Globus pallidus (tissue), 1 donor: Measurements from ENCODE around the gene TENM4.

Experiments used
- DNase-seq: peaks from one replicate; pipeline ENCODE4 v3.0.0-alpha.2; 2015; ENCODE audit warnings: low spot score

Gene TENM4

DNA sequence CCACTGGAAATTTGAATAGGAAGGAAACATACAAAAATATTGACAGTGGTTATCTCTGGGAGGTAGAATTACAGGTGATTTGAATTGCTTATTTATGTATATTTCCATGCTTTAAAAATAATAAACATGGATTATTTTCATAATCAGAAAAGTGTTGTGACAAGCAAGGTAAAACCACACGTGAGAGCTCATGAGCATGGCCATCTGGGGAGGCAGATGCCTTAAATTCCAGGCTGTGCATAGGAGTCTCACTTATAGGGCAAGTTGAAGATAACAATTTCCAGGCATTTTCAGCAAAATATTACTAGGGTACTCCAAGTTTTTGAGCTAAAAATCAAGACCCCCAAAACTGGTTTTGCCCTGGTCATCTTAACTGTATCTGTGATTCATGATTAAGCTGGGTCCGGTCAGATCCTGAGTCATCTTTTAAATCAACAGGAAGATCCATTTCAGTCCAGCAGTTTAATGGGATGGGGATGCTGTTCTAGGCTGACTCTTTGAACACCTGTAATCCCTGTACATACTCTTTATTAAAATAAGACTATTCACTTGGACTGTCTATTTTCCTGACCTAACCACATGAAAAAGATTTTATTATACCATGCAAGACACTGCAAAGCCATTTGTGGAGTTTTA is 750.4 kb downstream of the TENM4 start:
- DNase-seq: no peak

- DNase-seq: no peak
Measured at GRCh38 chr11:78689585-78690153, 751.2 kb downstream of the TENM4 start.

DNA sequence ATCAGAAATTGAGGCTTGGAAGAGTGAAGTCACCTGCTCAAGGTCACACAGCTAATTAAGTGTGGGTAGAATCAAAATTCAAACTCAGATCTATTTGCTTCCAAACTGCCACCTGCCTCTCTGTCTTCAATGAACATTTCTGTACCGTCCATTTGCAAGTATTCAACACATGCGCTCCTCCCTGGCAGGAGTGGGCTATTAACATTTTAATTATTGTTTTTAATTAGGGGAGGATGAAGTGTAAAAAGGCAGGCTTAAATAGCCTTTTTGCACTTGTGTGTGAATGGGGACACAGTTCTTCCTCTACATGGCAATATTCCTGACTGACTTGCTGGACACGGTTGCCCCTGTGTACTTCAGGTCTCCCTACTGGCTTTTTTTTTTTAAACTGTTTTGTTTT is 751.7 kb downstream of the TENM4 start:
- DNase-seq: no peak

DNA sequence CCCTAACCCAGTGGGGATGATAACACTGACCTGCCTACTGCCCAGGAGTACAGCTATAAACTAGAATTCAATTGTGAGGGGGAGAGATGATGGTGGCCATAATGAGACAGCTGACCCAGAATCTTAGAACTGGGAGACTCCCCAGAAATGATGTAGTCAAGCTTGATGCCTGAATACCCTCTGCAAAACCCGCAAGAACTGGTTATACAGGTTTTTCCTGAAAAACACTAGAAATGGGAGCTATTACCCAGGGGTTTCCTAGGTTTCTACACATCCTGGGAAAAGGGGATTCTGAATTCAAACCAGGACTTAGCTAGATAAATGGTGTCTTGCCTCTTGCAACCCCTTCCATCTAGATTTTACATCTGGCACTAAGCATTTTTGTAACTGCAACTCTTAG is 752.4 kb downstream of the TENM4 start:
- DNase-seq: no peak

- DNase-seq: no peak
Measured at GRCh38 chr11:78685156-78685555, 755.7 kb downstream of the TENM4 start.

- no peak for DNase-seq
Measured at GRCh38 chr11:78684377-78684776, 756.5 kb downstream of the TENM4 start.

GRCh38 chr11:78683774-78684173 is 757.1 kb downstream of the TENM4 start:
- no peak for DNase-seq

GRCh38 chr11:78676026-78676557 is 764.7 kb downstream of the TENM4 start:
- DNase-seq: no peak

GRCh38 chr11:78672850-78673620 is 767.8 kb downstream of the TENM4 start:
- DNase-seq: no peak

DNA sequence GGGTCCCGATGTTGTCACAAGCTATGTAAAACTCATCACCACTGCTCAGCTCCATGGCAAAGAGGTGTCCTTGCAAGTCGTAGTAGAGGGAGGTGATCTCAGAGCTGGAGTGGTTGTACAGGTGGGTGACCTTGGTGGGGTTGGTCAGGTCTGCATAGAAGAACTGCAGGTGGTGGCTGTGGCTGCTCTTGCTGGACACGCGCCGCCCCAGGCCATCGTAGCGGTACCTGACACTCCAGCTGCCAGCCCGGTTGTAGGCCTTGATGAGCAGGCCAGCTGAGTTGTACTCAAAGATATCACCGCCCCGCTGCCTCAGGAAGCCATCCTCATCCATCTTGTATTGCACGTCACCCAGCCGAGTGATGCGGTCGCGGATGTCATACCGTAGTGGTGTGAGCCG is 771.6 kb downstream of the TENM4 start:
- DNase-seq: no peak

DNA sequence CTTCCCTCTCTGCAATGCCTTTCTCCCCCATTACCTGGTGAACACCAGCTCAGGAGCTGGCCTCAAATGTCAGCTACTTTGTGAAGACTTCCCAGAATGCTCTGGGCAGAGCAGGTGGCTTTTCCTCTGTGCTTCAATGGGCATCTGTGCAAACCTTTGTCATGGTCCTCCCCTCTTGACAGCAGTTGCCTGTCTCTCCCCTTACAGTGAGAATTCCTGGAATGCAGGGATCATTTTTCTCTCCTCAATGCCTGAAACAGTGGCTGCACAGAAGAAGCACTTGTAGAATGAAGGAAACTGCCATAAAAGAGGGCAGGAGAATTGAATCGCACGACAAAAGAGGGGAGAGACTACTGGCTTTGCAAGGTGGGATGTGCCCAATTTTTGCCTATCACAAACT is 773.4 kb downstream of the TENM4 start:
- DNase-seq: no peak

DNA sequence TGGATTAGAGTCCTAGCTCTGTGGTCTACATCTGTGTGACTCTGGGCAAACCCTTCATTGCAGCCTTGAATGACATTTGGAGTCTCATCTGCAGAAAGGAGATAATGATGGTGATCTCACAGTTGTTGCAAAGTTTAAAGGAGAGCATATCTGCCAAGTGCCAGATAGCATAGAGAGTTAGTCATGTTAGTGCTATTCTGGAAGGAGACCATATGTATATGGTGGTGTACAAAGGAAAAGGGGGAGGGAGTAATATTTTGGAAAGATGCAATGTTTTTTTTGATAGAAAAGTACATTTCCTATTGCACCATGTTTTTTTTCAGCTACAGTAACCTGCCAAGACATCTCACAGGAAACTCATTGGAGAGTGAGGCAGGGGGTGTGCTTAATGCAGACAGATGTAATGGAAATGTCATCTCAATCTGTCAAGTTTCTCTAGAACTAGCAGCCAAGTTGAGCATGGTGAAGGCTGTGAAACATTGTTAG is 774.1 kb downstream of the TENM4 start:
- no peak for DNase-seq

- no peak for DNase-seq
Measured at GRCh38 chr11:78664636-78665035, 776.2 kb downstream of the TENM4 start.

DNA sequence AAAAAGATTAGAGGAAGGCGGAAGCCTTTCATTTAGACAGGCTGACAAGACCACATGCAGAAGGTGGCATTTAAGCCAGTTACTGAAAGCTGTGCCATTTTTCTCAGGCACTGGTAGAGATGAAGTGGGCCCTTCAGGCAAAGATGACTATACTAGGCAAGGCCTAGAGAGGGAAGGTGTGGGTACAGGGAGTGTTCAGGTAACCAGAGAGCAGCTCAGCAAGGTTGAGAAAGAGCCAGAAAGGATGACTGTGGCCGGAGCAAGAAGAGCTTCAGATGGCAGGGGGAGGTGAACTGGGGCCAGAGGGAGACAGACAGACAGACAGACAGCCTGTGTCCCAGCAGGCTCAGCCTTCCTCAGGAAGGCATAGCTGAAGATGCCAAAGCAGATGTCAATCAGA is 778.0 kb downstream of the TENM4 start:
- DNase-seq: no peak

DNA sequence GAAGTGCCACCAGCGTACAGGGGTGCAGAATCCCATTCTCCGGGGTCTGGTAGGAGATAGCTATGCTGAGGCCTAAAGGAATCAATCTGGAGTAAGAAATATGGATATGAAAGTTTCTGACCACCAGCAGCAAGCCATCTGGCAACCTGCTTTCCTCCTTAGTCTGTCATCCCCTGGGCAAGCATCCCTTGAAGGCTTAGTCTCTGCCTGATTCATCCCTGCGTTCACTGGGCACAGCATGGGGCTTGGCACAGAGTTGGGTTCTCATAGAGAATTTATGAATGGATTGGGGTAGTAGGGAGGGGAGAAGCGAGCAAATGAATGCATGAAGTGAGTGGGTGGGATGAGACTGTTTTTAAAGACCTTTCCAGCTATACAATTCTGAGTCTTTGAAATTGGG is 780.4 kb downstream of the TENM4 start:
- DNase-seq: no peak

DNA sequence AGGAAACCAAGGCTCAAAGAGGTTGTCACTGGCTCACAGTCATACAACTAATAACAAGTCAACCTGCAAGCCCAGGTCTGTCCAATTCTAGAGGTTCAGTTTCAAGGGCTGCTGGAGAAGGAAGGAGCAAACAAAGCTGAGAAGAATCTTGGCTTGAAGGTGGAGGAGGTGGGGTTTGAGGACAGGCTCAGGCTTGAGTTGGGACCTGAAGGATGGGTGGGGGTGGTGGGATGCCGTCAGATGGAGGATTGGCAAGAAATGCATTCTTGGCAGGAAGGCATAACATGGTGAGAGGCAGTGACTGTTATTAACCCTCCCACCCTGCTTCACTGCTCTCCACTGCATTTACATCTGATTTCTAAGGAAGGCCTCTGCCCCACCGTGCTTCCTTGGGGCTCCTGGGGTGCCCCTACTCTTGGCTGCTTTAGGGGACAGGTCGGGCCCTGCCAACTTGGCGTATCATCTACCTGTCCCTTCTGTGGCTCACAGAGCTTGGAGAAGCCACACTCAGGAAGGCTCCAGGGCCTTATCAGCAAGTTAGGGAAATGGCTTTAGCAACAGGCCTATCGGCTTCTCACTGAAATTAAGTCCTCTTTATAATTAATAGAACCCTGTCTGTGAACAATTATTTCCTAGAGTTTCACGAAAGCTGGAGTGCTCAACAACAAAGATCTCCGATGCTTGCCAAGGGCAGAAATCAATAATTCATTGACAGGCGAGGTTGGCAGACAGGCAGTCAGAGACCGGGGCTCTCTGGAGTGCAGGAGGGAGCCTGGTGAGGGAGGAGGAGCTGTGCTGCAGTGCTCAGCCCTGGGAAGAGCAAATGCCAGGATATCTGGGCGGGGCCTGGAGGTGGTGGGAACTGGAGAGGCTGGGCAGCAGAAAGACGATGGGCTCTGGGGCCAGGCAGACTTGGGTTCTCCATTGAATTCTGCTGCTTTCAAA is 781.2 kb downstream of the TENM4 start:
- no peak for DNase-seq

- no peak for DNase-seq
Measured at GRCh38 chr11:78657968-78658839, 782.6 kb downstream of the TENM4 start.

DNA sequence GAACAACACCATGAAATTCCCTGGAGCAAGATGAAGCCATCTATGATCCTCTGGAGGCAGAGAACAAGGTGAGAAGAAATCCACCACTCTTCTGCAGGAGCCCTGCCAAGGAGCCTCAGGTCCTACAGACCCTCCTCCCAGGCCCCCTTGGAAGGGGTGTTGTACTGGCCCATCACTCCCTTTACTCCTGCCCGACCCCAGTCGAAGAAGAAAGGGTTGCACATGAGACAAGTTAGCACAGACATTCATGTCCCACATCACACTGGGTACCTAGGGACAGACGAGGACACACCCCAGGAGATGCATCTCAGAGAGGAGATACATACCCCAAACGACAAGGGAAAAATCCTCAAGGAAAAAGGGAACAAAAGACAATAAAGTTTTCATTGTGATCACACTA is 783.4 kb downstream of the TENM4 start:
- no peak for DNase-seq

GRCh38 chr11:78656984-78657383 is 783.8 kb downstream of the TENM4 start:
- no peak for DNase-seq

- DNase-seq: no peak
Measured at GRCh38 chr11:78656327-78656726, 784.5 kb downstream of the TENM4 start.

- no peak for DNase-seq
Measured at GRCh38 chr11:78655561-78655960, 785.3 kb downstream of the TENM4 start.
